HG03354 (cell line): ENCODE measurements around the gene VN1R5.
"Not testable (repeated sequence)": the region's sequence is repeated elsewhere in the genome, so short reads cannot be mapped to it uniquely, and the experiment has no call there.

Source experiments
- ATAC-seq: cut with Tn5 transposase; IDR thresholded peaks from one replicate; pipeline ENCODE4 v1.9.1; 2021; ENCODE audit warnings: mild to moderate bottlenecking; ENCODE audit not compliant: unreplicated experiment, poor library complexity, severe bottlenecking

VN1R5 gene

GRCh38 chr1:247269133-247269532 is 13.3 kb downstream of the VN1R5 start:
- ATAC-seq, result no peak

GRCh38 chr1:247270003-247270402 is 14.1 kb downstream of the VN1R5 start:
- ATAC-seq, result no peak

GRCh38 chr1:247273013-247273412 is 17.1 kb downstream of the VN1R5 start:
- ATAC-seq, result no peak

- no peak for ATAC-seq
Measured at GRCh38 chr1:247274605-247275256, 18.9 kb downstream of the VN1R5 start.

GRCh38 chr1:247277191-247277590 is 21.3 kb downstream of the VN1R5 start:
- no peak for ATAC-seq

- ATAC-seq, result no peak
Measured at GRCh38 chr1:247281001-247281574, 25.2 kb downstream of the VN1R5 start.

GRCh38 chr1:247286134-247286670 is 30.3 kb downstream of the VN1R5 start:
- ATAC-seq, result no peak

GRCh38 chr1:247287460-247287859 is 31.6 kb downstream of the VN1R5 start:
- no peak for ATAC-seq

- no peak for ATAC-seq
Measured at GRCh38 chr1:247288341-247288740, 32.5 kb downstream of the VN1R5 start.

- not testable (repeated sequence) for ATAC-seq
Measured at GRCh38 chr1:247289274-247289892, 33.5 kb downstream of the VN1R5 start.

- no peak for ATAC-seq
Measured at GRCh38 chr1:247290576-247290975, 34.7 kb downstream of the VN1R5 start.

GRCh38 chr1:247291161-247291560 is 35.3 kb downstream of the VN1R5 start:
- no peak for ATAC-seq

GRCh38 chr1:247291833-247292561 is 36.1 kb downstream of the VN1R5 start:
- ATAC-seq, result no peak

- no peak for ATAC-seq
Measured at GRCh38 chr1:247293047-247293446, 37.2 kb downstream of the VN1R5 start.

GRCh38 chr1:247294282-247294681 is 38.4 kb downstream of the VN1R5 start:
- ATAC-seq, result no peak

- no peak for ATAC-seq
Measured at GRCh38 chr1:247295274-247295684, 39.4 kb downstream of the VN1R5 start.

- ATAC-seq, result no peak
Measured at GRCh38 chr1:247295746-247296145, 39.9 kb downstream of the VN1R5 start.

- ATAC-seq, result no peak
Measured at GRCh38 chr1:247296599-247297180, 40.8 kb downstream of the VN1R5 start.

GRCh38 chr1:247297263-247298123 is 41.6 kb downstream of the VN1R5 start:
- ATAC-seq, result no peak
